Dermis blood vessel endothelial cell (primary cell): Measurements from ENCODE around the gene SGSM2. TPM values are rescaled to one million over a fixed set of nuclear protein-coding genes. Genes with fewer than 3 reads are reported as not detected.
A peak's percentile ranks its signal among the peaks of the same experiment; 100 is the strongest.
"Not testable (repeated sequence)": the region's sequence is repeated elsewhere in the genome, so short reads cannot be mapped to it uniquely, and the experiment has no call there.

Experiments
- DNase-seq: peaks from one replicate; pipeline ENCODE4 v3.0.0; 2010
- total RNA-seq: library from RNA; depleted of rRNA; stranded (reverse); fragments of >200 nt; gene quantifications from 2 replicates; pipeline ENCODE4 v1.2.3, GENCODE V29; 2014

SGSM2 gene, protein sequence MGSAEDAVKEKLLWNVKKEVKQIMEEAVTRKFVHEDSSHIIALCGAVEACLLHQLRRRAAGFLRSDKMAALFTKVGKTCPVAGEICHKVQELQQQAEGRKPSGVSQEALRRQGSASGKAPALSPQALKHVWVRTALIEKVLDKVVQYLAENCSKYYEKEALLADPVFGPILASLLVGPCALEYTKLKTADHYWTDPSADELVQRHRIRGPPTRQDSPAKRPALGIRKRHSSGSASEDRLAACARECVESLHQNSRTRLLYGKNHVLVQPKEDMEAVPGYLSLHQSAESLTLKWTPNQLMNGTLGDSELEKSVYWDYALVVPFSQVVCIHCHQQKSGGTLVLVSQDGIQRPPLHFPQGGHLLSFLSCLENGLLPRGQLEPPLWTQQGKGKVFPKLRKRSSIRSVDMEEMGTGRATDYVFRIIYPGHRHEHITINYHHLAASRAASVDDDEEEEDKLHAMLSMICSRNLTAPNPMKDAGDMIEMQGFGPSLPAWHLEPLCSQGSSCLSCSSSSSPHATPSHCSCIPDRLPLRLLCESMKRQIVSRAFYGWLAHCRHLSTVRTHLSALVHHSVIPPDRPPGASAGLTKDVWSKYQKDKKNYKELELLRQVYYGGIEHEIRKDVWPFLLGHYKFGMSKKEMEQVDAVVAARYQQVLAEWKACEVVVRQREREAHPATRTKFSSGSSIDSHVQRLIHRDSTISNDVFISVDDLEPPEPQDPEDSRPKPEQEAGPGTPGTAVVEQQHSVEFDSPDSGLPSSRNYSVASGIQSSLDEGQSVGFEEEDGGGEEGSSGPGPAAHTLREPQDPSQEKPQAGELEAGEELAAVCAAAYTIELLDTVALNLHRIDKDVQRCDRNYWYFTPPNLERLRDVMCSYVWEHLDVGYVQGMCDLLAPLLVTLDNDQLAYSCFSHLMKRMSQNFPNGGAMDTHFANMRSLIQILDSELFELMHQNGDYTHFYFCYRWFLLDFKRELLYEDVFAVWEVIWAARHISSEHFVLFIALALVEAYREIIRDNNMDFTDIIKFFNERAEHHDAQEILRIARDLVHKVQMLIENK
- 52.6 and 70.3 TPM in 2 replicates for total RNA-seq

- DNase-seq = peak; percentile 67
Measured at GRCh38 chr17:2336852-2337543, at the start of gene SGSM2. Gene SGSM2 (plus strand): TSS chr17:2337501. CDS start chr17:2337689, 188 bp downstream.

GRCh38 chr17:2289878-2290478, 47.3 kb upstream of the SGSM2 start:
- no peak for DNase-seq

DNA sequence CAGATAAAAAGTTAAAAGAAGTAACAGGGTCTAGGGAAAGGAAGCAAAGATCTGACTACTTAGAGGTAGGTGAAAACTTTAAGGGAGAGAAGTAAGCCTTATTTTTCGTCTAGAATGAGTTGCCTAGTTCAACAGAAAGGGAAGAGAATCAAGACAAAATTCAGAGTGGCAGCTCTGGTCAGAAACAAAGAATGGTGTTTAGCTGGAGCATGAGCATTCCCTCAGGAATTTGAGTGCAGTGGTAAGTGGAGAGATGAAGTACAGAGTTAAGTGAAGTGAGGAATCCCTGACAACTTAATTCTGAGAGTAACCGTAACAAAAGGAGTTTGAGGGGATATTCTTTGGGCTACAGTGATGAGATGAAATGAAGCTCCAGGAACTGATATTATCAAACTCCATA, 45.2 kb upstream of the SGSM2 start:
- DNase-seq = no peak

DNA sequence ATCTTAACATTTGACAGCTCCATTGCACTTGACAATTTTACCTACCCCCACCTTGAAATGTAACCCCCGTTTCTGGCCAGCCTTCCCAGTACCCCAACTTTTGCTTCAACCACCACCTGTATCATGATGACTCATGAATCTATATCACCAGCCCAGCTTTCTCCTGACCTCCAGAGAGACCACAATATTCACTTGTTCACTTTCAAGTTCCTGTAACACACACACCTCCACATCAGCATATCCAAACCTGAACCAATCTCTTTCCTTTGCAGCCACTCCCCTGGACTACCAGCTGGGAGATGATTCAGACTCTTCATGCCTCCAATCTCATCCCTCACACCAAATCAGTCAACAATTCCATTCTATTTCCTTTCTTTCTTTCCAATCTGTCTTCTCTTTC, 41.7 kb upstream of the SGSM2 start:
- no peak for DNase-seq

DNA sequence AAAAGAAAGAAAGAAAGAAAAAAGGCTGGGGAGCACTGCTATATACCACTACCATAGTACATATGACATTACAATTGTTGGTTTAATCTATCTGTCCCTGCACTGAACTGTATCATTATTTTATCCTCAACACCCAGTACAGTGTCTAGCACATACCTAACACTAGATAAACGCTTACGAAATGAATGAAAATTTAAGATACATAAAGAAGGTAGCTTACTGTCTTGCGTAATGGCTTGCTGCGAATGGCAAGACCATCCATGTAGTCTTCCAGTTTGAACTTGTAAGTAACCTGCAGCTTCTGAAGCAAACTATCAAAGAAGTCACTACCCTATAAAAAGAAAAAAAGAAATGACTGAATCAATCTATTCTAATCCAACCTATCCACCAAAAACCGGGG, 40.3 kb upstream of the SGSM2 start:
- no peak for DNase-seq

DNA sequence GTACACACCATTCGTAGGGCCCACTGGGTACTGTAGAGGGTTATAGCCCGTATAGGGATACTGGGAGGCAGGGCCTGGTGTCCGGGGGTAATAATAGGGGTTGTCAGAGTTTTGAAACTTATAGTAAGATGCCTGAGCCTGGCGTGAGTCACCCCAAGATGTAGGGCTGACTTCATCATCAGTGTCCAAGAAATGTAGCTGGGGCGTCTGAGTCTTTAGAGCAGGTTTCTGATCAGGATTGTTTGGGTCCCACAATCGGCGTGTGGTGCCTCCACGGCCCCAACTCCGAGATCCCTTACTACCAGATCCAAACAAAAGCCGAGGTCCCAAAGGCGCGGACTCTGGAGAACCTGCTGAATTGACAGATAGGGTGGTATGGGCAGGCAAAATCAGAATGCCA, 38.2 kb upstream of the SGSM2 start:
- no peak for DNase-seq

DNA sequence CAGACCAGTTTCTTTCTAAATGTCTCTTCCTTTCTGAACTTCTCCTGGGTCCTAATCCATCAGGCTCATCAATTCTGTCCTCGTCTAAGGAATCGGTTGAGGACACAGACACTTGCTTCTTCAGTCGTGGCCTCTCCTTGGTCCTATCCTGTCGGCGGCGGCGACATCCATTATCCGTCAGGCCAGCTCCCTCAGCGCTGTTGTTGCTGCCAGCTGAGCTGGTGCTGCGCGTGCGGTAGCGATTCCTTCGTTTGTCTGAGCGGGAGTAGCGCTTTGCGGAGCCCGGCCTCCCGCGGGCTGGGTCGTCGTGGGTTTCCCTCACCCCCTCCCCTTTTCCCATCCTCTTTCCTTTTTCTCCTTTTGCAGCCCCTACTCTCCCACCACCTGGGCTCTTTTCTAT, 37.5 kb upstream of the SGSM2 start:
- DNase-seq = no peak

DNA sequence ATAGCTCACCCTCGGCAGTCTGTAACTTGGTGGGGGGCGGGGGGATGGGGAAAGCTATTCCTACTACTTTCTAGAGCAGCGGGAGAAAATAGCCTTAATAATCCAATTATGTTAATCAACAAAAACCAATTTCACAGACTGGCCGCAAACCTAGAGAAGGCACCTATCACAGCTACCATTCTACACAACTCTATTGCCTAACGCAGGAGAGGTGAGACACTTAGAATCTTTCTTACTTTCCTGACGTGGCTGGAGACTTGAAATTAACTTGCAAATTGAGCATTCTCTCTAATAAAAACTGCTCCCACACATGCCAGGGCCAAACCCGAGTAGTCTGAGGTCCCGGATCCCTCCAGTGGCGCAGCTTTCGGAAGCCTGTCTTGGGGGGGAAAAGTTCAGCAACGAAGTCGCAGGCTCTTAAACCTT, 34.5 kb upstream of the SGSM2 start:
- DNase-seq = no peak

DNA sequence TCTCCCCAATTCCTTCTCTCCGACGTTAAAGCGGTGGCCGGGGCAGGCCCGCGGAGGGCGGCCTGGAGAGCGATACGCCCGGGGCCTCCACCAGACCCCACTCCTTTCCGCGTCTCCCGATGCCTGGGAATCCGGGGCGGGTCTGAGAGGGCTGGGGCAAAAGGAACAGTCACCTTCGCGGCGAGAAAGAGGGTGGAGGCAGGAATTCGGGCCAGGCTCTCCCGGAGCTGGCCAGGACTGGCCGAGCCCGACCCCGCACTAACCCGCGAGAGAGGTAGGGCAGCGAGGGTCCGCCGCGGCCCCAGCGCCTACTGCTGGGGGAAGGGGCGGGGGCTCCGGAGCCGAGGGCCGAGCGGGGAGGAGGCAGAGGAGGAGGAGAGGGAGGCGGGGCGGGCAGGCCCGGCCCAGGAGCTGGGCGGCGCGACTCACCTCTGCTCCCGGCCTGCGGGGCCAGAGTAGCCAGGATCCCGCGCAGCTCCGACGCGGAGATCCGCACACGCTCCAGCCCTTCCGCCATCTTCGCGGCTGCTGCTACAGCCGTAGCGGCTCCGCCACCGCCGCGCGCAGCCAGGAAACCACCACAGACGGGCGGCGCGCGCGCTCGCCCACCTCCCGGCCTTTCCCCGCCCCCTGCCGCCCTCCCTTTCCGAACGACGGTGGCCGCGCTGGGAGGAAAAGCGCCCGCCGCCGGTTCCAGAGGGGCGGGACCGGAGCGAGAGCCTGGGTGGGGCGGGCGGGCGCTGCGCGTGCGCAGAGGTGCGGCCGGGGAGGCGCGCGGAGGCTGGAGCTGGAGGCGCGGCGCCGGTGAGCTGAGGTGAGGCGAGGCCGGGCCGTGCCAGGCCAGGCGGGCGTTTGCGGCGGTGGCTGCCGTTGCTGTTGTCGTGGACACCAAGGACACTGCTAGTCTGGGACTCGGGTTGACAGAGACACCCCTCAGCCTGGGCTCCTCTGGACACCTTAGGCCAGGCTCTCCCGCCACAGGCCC, 33.8 kb upstream of the SGSM2 start, which contains the start of the genes SMG6 and SRR:
TSS of gene SMG6 (minus strand) at position 582 of the 985 bp plus-strand sequence. CDS start at position 517, 65 bp downstream.
TSS of gene SRR (plus strand) at position 747 of the 985 bp plus-strand sequence. CDS start 11,611 bp downstream, outside the sequence.
- DNase-seq = peak; percentile 92

DNA sequence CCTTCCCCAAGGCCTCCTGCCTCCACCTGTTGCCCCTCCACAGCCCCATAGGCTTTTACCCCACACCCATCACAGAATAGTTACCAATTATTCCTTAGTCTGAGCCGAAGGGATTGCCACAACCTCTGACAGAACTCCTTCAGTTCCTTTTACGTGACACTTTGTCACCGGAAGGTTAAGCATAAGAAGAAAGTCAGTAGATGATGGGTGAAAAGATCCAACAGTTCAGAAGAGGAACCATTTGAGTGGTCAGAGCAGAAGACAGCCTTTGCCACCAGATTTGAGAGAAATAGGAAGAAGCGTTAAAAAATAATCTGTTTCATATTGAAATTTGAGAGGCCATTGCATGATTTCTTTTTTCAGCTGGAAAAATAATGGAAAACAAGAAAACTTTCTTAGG, 32.4 kb upstream of the SGSM2 start:
- DNase-seq = no peak

GRCh38 chr17:2309338-2310154, 27.8 kb upstream of the SGSM2 start:
- DNase-seq = no peak

DNA sequence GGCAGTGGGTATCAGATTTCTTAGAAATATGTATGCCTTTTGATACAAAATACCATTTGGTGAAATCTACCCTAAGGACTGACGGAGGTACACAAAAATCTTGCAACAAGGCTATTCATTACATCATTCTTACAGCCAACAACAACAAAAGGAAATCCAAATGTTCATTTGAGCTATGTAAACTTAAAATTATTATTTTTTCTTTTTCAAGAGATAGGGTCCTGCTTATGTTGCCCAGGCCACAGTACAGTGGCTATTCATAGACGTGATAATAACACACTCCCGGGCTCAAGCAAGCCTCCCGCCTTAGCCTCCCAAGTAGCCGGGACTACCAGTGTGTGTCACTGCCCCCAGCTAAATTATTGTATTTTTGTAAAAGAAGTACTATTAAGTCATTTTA, 24.6 kb upstream of the SGSM2 start:
- DNase-seq = no peak

- not testable (repeated sequence) for DNase-seq
Measured at GRCh38 chr17:2316916-2317205, 20.4 kb upstream of the SGSM2 start.

DNA sequence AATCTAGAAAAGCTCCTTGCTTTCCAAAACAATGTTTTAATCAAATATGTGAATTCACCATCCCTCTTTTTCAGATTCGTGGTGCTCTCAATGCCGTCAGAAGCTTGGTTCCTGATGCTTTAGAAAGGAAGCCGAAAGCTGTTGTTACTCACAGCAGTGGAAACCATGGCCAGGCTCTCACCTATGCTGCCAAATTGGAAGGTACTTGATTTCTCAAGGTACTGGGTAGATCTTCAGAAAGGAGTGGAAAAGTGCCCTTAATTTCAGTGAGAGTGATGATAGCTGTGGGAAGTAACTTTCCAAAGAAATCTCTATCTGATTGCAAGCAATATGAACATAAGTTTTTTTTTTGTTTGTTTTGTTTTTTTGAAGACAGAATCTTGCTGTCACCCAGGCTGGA, 19.5 kb upstream of the SGSM2 start:
- DNase-seq = no peak

DNA sequence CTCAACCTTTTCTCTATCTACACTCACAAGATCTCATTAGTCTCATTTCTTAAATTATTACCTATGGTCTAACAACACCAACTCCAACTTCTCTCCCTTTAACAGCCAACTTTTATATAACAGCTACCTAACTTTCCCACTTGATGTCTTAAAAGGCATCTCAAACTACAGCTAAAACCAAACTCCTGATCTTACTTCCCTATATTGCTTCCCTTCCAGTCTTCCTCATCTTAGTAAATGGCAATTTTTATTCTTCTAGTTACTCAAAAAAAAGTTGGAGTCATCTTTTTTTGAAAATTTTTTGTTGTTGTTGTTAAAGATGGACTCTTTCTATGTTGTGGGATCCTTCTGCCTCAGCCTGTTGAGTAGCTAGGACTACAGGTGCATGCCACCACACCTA, 18.2 kb upstream of the SGSM2 start:
- DNase-seq = no peak

DNA sequence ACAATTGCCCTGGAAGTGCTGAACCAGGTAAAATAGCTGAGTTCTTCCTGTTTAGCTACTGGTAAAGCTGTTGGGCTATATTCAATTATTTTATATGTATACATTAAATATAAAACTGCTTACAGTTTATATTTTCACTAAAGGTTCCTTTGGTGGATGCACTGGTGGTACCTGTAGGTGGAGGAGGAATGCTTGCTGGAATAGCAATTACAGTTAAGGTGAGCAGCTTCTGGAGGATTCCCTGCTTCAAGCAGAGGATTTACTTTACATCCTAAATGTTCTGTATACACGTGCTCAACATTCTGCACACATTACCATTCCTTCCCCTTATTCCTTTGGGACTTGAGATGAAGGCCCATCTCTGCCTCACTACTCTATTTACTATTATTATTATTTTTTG, 15.9 kb upstream of the SGSM2 start:
- DNase-seq = no peak

DNA sequence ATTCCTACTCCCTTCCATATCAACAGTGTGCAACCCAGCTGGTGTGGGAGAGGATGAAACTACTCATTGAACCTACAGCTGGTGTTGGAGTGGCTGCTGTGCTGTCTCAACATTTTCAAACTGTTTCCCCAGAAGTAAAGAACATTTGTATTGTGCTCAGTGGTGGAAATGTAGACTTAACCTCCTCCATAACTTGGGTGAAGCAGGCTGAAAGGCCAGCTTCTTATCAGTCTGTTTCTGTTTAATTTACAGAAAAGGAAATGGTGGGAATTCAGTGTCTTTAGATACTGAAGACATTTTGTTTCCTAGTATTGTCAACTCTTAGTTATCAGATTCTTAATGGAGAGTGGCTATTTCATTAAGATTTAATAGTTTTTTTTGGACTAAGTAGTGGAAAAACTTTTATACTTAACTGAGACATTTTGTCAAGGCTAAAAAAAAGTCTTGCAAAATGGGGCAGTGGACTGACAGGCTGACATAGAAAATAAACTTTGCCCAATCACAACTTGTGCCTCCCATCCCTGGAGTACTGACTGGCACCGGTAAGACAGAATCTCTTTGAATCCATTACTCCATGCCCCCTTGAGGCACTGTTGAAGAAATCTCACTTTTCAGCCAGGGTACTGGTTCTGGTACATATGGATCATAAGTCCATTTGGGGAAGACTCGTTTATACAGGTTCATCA, 13.5 kb upstream of the SGSM2 start:
- DNase-seq = peak; percentile 30

- no peak for DNase-seq
Measured at GRCh38 chr17:2331303-2331702, 6.0 kb upstream of the SGSM2 start.

GRCh38 chr17:2335726-2336214, 1.5 kb upstream of the SGSM2 start:
- no peak for DNase-seq
